HepG2 (cell line): ENCODE results near the gene GNAS-AS1. TPM values are rescaled to one million over a fixed set of nuclear protein-coding genes. Genes with fewer than 3 reads are reported as not detected.

Source experiments
- CCDC6 ChIP-seq: sonication (generic); formaldehyde crosslinking; IDR thresholded peaks from 2 replicates; pipeline ENCODE4 v1.8.1; 2022; ENCODE audit warnings: mild to moderate bottlenecking, missing genetic modification reagents, moderate library complexity
- CERS6 ChIP-seq: sonication (generic); formaldehyde crosslinking; IDR thresholded peaks from 2 replicates; pipeline ENCODE4 v1.5.0; 2020; ENCODE audit warnings: missing genetic modification reagents
- NCOA1 ChIP-seq: sonication (generic); formaldehyde crosslinking; IDR thresholded peaks from 2 replicates; pipeline ENCODE4 v1.9.0; 2021; ENCODE audit warnings: missing genetic modification reagents
- PPARG ChIP-seq: conservative IDR thresholded peaks from 2 replicates; pipeline ENCODE4 v1.6.1; 2016; ENCODE audit warnings: missing biosample characterization, missing genetic modification reagents
- REXO4 ChIP-seq: sonication (generic); formaldehyde crosslinking; IDR thresholded peaks from 2 replicates; pipeline ENCODE4 v1.8.0; 2022; ENCODE audit warnings: missing genetic modification reagents, mild to moderate bottlenecking, borderline replicate concordance
- SATB2 ChIP-seq: sonication (generic); formaldehyde crosslinking; IDR thresholded peaks from 2 replicates; pipeline ENCODE4 v1.5.0; 2020; ENCODE audit warnings: missing genetic modification reagents
- SP5 ChIP-seq: IDR thresholded peaks from 2 replicates; pipeline ENCODE4 v1.6.1; 2016; ENCODE audit warnings: low read depth, borderline replicate concordance
- TBL1XR1 ChIP-seq: fragments of 150-350 bp; IDR thresholded peaks from 2 replicates; pipeline ENCODE4 v1.6.1; 2014; ENCODE audit warnings: borderline replicate concordance, low read length; ENCODE audit not compliant: partially characterized antibody
- ZNF232 ChIP-seq: sonication (generic); formaldehyde crosslinking; IDR thresholded peaks from 2 replicates; pipeline ENCODE4 v1.4.0; 2020; ENCODE audit warnings: missing genetic modification reagents, borderline replicate concordance
- ZNF644 ChIP-seq: IDR thresholded peaks from 2 replicates; pipeline ENCODE4 v1.6.1; 2016; ENCODE audit warnings: low read depth
- ZNF768 ChIP-seq: sonication (generic); formaldehyde crosslinking; IDR thresholded peaks from 2 replicates; pipeline ENCODE4 v1.4.0; 2020; ENCODE audit warnings: missing genetic modification reagents
- ZNF816 ChIP-seq: sonication (generic); formaldehyde crosslinking; IDR thresholded peaks from 2 replicates; pipeline ENCODE4 v1.8.0; 2022; ENCODE audit warnings: missing genetic modification reagents, mild to moderate bottlenecking, borderline replicate concordance
- ZSCAN12 ChIP-seq: sonication (generic); formaldehyde crosslinking; IDR thresholded peaks from 2 replicates; pipeline ENCODE4 v1.9.0; 2021; ENCODE audit warnings: mild to moderate bottlenecking, missing genetic modification reagents
- polyA plus RNA-seq, 8 experiments: library from polyadenylated mRNA; depleted of rRNA in 3 of 8; stranded (reverse) in 7 of 8; unstranded in 1 of 8; fragments of >200 nt; fragmentation: Illumina TruSeq in 4 of 8; extraction: Trizol in 4 of 8; gene quantifications; 2 replicates each; pipeline versions ENCODE4 v1.2.1 to v1.2.3, GENCODE V29; 2011 to 2016; ENCODE audit warnings: low read depth in 4 of 8, missing spikeins in 1 of 8, mixed read lengths in 1 of 8; ENCODE audit not compliant: insufficient read depth in 1 of 8
- total RNA-seq, 5 experiments: library from RNA; depleted of rRNA; stranded (reverse); fragments of >200 nt; fragmentation: Illumina TruSeq; extraction: Trizol; gene quantifications; 2 replicates each; pipeline ENCODE4 v1.2.3, GENCODE V29; 2016; ENCODE audit warnings: low read depth in 1 of 5
- TF ChIP-seq, protein P1 (sequence below): sonication (generic); formaldehyde crosslinking; IDR thresholded peaks from 2 replicates; pipeline ENCODE4 v1.5.1; 2020; ENCODE audit warnings: mild to moderate bottlenecking, moderate library complexity, missing genetic modification reagents
- TF ChIP-seq, protein P2 (sequence below): sonication (generic); formaldehyde crosslinking; conservative IDR thresholded peaks from 2 replicates; pipeline ENCODE4 v1.5.0; 2020; ENCODE audit warnings: missing genetic modification reagents
- TF ChIP-seq, protein P3 (sequence below): IDR thresholded peaks from 2 replicates; pipeline ENCODE4 v1.6.1; 2016; ENCODE audit warnings: missing compliant biosample characterization, missing genetic modification reagents, borderline replicate concordance
- TF ChIP-seq, protein P4 (sequence below): sonication (generic); formaldehyde crosslinking; IDR thresholded peaks from 2 replicates; pipeline ENCODE4 v1.9.0; 2021; ENCODE audit warnings: missing genetic modification reagents, borderline replicate concordance
- TF ChIP-seq, protein P5 (sequence below), 2 experiments: IDR thresholded peaks; 2 replicates each; pipeline ENCODE4 v1.6.1; 2011 to 2012; ENCODE audit warnings: low read length in 2 of 2, borderline replicate concordance in 1 of 2, low read depth in 1 of 2, mild to moderate bottlenecking in 1 of 2, moderate library complexity in 1 of 2

GNAS-AS1 gene
- total and polyA plus RNA-seq, 2 of the 13 experiments (the other 11 are each of a cell fraction or from before 2014, with no cell fraction given), result not detected

DNA sequence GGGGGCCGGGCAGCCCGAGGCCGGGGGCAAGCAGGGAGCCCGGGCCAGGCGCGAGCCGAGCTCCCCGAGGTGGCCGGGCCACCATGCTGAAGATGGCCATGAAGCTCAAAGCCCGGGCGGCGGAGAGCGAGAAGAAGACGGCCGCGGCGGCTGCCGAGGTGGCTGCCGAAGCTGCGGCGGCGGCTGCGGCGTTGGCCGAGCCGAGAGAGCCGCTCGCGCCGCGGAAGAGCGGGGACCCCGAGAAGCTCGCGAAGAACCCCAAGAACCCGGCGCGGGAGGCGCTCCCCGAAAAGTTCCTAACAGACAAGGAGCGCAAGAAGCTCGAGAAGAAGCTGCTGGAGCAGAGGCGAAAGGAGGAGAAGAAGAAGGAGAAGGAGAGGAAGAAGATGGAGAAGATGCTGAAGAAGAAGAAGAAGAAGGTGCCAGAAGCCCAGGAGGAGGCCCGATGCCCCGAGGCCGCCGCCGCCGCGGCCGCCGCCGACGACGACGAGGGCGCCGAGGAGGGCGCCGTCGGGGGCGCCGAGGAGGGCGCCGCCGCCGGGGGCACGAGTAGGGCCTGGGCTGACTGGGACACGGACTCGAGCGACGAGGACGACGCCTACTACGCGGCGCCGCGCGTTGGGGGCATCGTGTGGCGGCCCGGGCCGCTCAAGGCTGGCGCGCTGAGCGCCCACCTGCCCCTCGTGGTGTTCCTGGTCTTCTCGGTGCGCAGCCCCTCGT is 39.3 kb upstream of the GNAS-AS1 start (continued):
- TF ChIP-seq PPARG (CRISPR knock-in tag) (no peak), NCOA1 (CRISPR knock-in tag) (no peak), SP5 (CRISPR knock-in tag) (no peak), ZNF816 (CRISPR knock-in tag) (0 out of 2 replicates have a peak, but pooled peaks have one; percentile 66), SATB2 (no peak), CCDC6 (CRISPR knock-in tag) (peak; percentile 36; the same call in 1 of the 2 replicates), CERS6 (0 out of 2 replicates have a peak, but pooled peaks have one; percentile 20), REXO4 (0 out of 2 replicates have a peak, but pooled peaks have one; percentile 76), ZNF232 (CRISPR knock-in tag) (no peak), TBL1XR1 (no peak), ZNF768 (peak; percentile 40; the same call in 1 of the 2 replicates), ZNF644 (CRISPR knock-in tag) (no peak), ZSCAN12 (CRISPR knock-in tag) (no peak)
- TF ChIP-seq, protein P1, sequence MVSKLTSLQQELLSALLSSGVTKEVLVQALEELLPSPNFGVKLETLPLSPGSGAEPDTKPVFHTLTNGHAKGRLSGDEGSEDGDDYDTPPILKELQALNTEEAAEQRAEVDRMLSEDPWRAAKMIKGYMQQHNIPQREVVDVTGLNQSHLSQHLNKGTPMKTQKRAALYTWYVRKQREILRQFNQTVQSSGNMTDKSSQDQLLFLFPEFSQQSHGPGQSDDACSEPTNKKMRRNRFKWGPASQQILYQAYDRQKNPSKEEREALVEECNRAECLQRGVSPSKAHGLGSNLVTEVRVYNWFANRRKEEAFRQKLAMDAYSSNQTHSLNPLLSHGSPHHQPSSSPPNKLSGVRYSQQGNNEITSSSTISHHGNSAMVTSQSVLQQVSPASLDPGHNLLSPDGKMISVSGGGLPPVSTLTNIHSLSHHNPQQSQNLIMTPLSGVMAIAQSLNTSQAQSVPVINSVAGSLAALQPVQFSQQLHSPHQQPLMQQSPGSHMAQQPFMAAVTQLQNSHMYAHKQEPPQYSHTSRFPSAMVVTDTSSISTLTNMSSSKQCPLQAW (CRISPR knock-in tag), result no peak
- TF ChIP-seq, protein P2, sequence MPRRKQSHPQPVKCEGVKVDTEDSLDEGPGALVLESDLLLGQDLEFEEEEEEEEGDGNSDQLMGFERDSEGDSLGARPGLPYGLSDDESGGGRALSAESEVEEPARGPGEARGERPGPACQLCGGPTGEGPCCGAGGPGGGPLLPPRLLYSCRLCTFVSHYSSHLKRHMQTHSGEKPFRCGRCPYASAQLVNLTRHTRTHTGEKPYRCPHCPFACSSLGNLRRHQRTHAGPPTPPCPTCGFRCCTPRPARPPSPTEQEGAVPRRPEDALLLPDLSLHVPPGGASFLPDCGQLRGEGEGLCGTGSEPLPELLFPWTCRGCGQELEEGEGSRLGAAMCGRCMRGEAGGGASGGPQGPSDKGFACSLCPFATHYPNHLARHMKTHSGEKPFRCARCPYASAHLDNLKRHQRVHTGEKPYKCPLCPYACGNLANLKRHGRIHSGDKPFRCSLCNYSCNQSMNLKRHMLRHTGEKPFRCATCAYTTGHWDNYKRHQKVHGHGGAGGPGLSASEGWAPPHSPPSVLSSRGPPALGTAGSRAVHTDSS (CRISPR knock-in tag), result no peak
- TF ChIP-seq, protein P3, sequence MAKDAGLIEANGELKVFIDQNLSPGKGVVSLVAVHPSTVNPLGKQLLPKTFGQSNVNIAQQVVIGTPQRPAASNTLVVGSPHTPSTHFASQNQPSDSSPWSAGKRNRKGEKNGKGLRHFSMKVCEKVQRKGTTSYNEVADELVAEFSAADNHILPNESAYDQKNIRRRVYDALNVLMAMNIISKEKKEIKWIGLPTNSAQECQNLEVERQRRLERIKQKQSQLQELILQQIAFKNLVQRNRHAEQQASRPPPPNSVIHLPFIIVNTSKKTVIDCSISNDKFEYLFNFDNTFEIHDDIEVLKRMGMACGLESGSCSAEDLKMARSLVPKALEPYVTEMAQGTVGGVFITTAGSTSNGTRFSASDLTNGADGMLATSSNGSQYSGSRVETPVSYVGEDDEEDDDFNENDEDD (CRISPR knock-in tag), result 0 out of 2 replicates have a peak, but pooled peaks have one; percentile 7
- TF ChIP-seq, protein P4, sequence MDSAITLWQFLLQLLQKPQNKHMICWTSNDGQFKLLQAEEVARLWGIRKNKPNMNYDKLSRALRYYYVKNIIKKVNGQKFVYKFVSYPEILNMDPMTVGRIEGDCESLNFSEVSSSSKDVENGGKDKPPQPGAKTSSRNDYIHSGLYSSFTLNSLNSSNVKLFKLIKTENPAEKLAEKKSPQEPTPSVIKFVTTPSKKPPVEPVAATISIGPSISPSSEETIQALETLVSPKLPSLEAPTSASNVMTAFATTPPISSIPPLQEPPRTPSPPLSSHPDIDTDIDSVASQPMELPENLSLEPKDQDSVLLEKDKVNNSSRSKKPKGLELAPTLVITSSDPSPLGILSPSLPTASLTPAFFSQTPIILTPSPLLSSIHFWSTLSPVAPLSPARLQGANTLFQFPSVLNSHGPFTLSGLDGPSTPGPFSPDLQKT, result peak; percentile 17; the same call in 1 of the 2 replicates
- TF ChIP-seq, protein P5, sequence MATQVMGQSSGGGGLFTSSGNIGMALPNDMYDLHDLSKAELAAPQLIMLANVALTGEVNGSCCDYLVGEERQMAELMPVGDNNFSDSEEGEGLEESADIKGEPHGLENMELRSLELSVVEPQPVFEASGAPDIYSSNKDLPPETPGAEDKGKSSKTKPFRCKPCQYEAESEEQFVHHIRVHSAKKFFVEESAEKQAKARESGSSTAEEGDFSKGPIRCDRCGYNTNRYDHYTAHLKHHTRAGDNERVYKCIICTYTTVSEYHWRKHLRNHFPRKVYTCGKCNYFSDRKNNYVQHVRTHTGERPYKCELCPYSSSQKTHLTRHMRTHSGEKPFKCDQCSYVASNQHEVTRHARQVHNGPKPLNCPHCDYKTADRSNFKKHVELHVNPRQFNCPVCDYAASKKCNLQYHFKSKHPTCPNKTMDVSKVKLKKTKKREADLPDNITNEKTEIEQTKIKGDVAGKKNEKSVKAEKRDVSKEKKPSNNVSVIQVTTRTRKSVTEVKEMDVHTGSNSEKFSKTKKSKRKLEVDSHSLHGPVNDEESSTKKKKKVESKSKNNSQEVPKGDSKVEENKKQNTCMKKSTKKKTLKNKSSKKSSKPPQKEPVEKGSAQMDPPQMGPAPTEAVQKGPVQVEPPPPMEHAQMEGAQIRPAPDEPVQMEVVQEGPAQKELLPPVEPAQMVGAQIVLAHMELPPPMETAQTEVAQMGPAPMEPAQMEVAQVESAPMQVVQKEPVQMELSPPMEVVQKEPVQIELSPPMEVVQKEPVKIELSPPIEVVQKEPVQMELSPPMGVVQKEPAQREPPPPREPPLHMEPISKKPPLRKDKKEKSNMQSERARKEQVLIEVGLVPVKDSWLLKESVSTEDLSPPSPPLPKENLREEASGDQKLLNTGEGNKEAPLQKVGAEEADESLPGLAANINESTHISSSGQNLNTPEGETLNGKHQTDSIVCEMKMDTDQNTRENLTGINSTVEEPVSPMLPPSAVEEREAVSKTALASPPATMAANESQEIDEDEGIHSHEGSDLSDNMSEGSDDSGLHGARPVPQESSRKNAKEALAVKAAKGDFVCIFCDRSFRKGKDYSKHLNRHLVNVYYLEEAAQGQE (IDR thresholded peaks at IDR 0.05; ENCODE audit: borderline replicate concordance in 1 of 2, low read depth in 1 of 2, low read length in 2 of 2), result no peak
